ENCODE measurements around the gene CEP63. TPM values are rescaled to one million over a fixed set of nuclear protein-coding genes. Genes with fewer than 3 reads are reported as not detected.

Gene CEP63
- total RNA-seq, 1 donor, result 10.2 TPM

DNA sequence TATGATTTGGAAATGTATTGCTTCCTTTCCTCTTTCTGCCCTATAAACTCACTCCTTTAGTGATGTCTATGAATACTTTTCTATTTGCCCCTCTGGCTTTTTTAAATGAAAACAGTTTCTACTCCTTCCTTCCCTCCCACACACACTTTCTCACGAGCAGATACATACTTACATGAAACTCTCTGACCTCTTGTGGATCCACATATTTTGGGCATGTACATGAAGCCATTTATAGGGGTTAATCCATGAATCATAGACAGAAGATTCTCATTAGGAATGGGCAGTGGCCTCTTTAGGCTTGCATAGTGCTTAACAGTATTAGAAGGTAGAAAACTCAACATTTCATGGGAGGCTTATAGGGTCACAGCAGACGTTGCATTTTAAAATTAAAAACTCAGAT is 24.9 kb upstream of the CEP63 start:
- Histone ChIP-seq H3K9me3 (ENCODE audit: low read depth, low read length) (no peaks in the 10 kb centered on the region), H3K4me1 (ENCODE audit: insufficient read depth, low read length) (no peaks in the 10 kb centered on the region), H3K27me3 (ENCODE audit: insufficient read depth, low read length) (peaks cover 10% of the 10 kb centered on the region), H3K4me3 (ENCODE audit: low read length) (no peak overlapping the region)

DNA sequence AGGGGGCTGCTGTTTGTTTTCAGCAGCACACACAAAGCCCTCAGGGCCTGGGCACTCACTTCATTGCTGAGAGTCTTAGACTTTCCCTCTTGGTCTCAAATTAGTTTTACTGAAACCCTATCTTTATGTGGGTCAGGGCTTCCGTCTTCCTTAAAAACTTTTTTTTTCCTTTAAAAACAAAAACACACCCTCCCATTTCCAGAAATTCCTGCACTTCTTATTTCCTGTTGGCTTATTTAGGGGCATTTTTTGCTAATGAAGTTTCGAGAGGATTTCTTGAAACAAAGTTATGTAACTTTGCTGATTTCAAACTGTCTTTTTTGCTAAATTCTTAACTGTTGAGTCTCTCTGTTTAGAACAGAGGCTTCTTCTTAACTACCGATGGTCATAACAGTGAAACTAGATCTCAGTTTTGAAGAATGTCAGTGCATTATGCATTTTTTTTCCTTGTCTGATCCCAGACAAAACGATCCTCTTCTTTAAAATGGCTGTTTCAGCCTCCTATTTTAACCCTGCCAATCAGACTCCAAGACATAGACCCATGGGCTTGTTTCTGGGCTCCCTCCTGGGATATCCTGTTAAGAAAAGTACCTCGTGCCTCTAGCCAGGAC is 23.4 kb upstream of the CEP63 start:
- Histone ChIP-seq H3K27me3 (ENCODE audit: insufficient read depth, low read length) (peaks cover 9% of the 10 kb centered on the region), H3K4me3 (ENCODE audit: low read length) (no peak overlapping the region), H3K4me1 (ENCODE audit: insufficient read depth, low read length) (no peaks in the 10 kb centered on the region)

DNA sequence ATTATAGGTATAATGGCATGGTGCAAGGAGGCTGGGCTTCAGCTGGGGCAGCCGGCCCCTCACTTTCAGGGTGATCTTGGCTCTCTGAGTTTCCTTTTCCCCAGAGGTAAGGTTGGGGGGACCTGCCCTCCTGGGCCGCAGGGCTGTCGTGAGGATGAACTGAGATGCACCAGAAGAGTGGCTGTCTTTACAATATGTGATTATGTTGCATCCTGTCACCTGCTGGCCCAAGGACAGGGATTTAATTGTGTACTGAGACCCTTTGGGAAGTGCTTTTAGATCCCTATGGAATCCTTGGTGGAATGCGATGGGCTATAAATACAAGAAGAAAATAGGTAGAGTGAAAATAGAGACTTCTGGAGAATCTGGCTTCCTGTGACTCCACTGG is 22.2 kb upstream of the CEP63 start:
- Histone ChIP-seq H3K9me3 (ENCODE audit: low read depth, low read length) (no peaks in the 10 kb centered on the region), H3K4me3 (ENCODE audit: low read length) (no peak overlapping the region), H3K27me3 (ENCODE audit: insufficient read depth, low read length) (peaks cover under 1% of the 10 kb centered on the region), H3K4me1 (ENCODE audit: insufficient read depth, low read length) (no peaks in the 10 kb centered on the region)

More for the DNA sequence above, 23.4 kb upstream of the CEP63 start:
- H3K9me3 ChIP-seq (ENCODE audit: low read depth, low read length), result no peaks in the 10 kb centered on the region

DNA sequence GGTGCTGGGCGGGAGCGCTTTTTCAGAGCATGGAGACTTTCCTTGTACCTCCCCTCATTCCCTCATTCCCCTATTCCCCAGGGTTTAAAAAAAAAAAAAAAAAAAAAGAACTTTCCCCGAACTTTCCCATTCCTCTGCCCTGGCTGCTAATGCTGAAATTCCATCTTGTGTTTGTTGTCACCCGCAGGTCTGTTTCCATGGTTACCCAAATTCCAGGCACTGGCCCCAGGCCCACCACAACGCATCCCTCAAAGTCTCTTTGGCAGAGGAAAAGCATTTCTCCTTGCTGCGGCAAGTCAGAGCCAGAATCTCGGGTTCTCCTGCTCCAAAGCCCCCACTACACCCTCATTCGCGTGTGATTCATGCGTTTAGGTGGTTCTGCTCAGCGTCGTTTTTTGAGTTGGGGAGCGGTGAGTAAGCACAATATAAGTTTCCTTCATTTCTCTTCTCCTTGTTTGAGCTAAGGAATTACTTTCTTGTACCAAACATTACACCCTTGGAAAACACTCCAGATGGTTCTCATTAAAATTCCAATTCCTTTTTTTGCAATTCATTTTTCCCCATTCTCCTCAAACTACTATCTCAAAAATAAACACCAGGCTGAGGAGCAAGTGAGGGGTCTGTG is 21.7 kb upstream of the CEP63 start:
- Histone ChIP-seq H3K4me3 (ENCODE audit: low read length) (no peak overlapping the region), H3K9me3 (ENCODE audit: low read depth, low read length) (no peaks in the 10 kb centered on the region), H3K4me1 (ENCODE audit: insufficient read depth, low read length) (no peaks in the 10 kb centered on the region), H3K27me3 (ENCODE audit: insufficient read depth, low read length) (no peaks in the 10 kb centered on the region)

DNA sequence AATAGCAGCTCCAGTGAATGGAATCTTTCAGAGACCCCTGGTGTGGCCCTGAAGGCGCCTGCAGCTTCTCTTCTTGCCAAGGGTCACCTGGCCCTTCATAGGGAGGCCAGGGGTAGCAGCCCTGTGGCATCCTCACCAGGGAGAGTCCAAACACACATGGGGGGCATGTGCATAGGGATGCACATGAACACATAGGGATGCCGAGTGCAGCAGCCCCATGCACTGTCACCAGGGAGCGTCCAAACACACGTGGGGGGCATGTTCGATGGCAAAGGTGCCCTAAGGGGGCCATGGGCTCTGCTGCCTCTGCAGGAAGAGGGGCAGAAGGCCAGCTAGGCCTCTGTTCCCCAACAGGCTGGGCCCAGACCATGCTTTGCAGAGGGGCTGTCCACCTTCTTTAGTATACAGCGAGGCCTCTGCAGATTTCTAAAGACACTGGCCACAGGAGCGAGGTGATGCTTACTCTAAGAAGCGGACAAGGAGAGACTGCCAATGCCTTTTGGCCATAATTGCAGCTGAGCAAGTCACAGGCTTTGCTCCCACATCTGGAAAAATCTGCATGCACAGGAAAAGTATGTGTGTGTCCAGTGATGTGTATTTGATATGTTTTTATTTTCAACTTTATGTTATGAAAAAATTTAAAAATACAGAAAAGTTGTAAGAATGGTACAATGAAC is 21.0 kb upstream of the CEP63 start:
- H3K4me1 ChIP-seq (ENCODE audit: insufficient read depth, low read length), result no peaks in the 10 kb centered on the region
- no peaks in the 10 kb centered on the region for H3K9me3 ChIP-seq (ENCODE audit: low read depth, low read length)
- no peaks in the 10 kb centered on the region for H3K27me3 ChIP-seq (ENCODE audit: insufficient read depth, low read length)
- H3K4me3 ChIP-seq (ENCODE audit: low read length), result no peak overlapping the region

DNA sequence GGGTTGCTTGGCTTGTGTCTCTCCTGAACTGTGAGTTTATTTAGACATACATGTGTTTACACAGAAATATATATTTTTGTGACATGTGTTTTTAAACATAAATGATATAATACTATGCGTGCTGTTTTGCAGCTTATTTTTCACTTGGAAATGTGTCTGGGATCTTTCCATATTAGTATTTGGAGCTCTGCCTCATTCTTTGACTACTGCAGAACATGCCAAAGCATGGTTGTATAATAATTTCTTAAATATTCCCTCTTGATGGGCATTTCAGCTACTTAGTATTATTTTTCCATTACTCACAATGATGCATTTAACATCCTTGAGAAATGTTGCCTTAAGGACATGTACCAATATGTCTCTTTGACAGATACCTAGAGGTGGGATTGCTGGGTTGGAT is 19.5 kb upstream of the CEP63 start:
- H3K4me1 ChIP-seq (ENCODE audit: insufficient read depth, low read length), result no peaks in the 10 kb centered on the region
- no peaks in the 10 kb centered on the region for H3K9me3 ChIP-seq (ENCODE audit: low read depth, low read length)

DNA sequence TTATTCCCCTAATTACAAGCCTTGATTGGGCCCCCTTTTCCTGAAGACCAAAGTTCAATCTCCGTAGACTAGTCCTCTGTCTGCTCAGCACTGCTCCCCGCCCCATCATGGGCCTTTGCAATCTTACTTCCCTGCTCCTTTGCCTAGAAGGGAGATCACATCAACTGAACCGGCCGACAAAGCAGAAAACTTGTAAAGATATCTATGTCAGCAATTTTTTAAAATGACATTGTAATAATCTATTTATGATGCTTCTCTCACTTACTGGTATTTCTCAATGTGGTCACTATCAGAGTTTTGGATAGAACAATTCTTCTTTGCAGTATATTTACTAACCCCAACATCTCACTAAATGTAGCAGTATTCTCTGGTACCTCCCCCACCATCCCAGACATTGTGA is 17.3 kb upstream of the CEP63 start:
- H3K4me3 ChIP-seq (ENCODE audit: low read length), result no peak overlapping the region
- H3K9me3 ChIP-seq (ENCODE audit: low read depth, low read length), result no peaks in the 10 kb centered on the region
- no peaks in the 10 kb centered on the region for H3K27me3 ChIP-seq (ENCODE audit: insufficient read depth, low read length)
- H3K4me1 ChIP-seq (ENCODE audit: insufficient read depth, low read length), result no peaks in the 10 kb centered on the region

More for the DNA sequence above, 19.5 kb upstream of the CEP63 start:
- no peaks in the 10 kb centered on the region for H3K27me3 ChIP-seq (ENCODE audit: insufficient read depth, low read length)
- no peak overlapping the region for H3K4me3 ChIP-seq (ENCODE audit: low read length)

DNA sequence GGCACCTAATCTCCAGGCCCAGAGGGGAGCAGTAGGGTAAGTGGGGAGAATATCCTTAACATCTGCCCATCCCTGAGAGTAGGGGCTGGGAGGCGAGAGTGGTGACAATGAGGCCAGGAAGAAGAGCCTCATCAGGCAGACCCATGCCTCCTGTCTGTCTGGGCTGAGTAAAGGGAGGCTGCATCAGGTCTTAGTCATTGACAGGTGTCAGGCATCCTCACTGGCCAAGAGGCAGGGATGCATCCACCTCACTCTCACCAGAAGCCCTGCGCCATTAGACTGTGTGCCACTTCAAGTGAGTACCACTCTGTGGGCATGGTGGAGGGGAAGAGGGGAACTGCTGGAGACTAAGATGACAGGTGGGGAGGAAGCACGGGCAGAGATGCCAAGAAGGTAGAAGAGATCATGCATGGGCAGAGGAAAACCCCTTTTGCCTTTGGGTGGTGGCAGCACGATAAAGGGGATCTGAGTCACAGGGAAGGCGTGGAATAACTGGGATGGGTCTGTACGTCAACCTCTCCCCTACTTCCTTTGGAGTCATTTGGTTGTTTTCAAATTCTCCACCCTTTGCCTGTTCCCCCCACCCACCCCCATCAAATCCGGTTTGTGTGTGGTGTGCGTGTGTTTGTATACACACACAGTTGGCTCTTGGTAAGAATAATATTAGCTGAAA is 14.2 kb upstream of the CEP63 start:
- H3K4me3 ChIP-seq (ENCODE audit: low read length), result no peak overlapping the region
- H3K4me1 ChIP-seq (ENCODE audit: insufficient read depth, low read length), result no peaks in the 10 kb centered on the region
- H3K9me3 ChIP-seq (ENCODE audit: low read depth, low read length), result no peaks in the 10 kb centered on the region
- H3K27me3 ChIP-seq (ENCODE audit: insufficient read depth, low read length), result no peaks in the 10 kb centered on the region

DNA sequence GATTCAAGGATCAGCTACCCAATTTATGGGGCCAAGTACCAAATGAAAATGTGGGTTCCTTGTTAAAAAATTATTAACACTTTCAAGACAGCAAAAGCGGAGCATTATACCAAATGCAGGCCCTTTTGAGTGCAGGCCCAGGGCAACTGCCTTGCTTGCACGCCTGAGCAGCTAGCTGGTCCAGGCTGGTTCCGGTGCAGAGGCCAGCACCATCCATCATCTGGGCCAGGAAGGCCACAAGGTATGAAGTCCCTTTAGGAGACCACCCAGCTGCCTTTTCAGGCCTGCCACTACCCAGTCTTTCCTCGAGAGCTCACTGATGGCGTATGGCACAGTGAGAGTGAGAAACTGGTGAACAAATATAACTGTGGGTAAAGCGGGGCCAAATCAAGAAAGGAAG is 13.0 kb upstream of the CEP63 start:
- H3K27me3 ChIP-seq (ENCODE audit: insufficient read depth, low read length), result no peaks in the 10 kb centered on the region
- no peaks in the 10 kb centered on the region for H3K9me3 ChIP-seq (ENCODE audit: low read depth, low read length)
- no peak overlapping the region for H3K4me3 ChIP-seq (ENCODE audit: low read length)
- no peaks in the 10 kb centered on the region for H3K4me1 ChIP-seq (ENCODE audit: insufficient read depth, low read length)

DNA sequence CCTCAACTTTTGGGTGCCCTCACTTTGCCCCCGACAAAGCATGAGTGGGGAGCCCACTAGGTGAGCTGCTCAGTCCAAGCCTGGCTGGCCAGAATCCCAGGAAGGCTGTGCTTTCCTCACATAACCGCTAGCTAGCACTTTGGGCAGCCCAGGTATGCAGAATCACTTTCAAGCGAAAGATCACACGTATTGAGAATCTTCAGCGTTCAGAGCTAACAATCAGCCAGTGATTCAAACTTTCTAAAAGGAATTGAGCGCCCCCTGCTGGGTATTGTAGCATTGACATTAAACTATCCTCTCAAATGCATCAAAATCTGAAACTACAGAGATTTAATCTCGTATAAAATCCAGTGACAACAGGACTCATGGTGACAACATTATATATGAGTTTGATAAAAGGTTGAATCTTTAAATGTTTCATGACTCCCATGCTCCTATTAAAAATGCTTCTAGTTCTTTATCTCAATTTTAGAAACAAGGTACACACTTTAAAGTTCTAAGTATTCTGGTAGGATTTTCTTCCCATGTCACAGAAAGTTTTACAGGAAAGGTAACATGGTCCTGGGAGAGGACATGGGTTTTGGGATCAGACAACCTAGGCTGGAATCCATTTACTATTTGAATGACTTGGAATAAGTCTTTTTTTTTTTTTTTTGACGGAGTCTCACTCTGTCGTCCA is 11.8 kb upstream of the CEP63 start:
- Histone ChIP-seq H3K9me3 (ENCODE audit: low read depth, low read length) (no peaks in the 10 kb centered on the region), H3K27me3 (ENCODE audit: insufficient read depth, low read length) (no peaks in the 10 kb centered on the region)

DNA sequence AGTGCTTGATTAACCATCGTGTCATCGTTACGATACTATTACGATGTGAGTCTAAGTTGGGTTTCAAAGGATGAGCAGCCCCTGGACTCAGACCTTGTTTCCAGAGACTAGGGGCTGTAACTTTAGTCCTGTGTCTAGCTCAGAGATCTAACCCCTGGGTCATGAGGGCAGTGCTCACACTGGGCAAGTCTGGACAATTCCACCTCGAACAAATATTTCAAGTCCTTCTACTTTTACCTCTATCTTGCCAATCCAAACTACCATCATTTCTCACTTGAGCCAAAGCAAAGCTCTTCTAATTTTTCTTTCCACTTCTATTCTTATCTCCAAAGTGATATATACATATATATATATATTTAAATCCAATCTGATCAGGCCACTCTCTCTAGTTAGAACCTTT is 10.9 kb upstream of the CEP63 start:
- Histone ChIP-seq H3K4me1 (ENCODE audit: insufficient read depth, low read length) (no peaks in the 10 kb centered on the region), H3K27me3 (ENCODE audit: insufficient read depth, low read length) (no peaks in the 10 kb centered on the region)

More for the DNA sequence above, 11.8 kb upstream of the CEP63 start:
- no peak overlapping the region for H3K4me3 ChIP-seq (ENCODE audit: low read length)
- no peaks in the 10 kb centered on the region for H3K4me1 ChIP-seq (ENCODE audit: insufficient read depth, low read length)

DNA sequence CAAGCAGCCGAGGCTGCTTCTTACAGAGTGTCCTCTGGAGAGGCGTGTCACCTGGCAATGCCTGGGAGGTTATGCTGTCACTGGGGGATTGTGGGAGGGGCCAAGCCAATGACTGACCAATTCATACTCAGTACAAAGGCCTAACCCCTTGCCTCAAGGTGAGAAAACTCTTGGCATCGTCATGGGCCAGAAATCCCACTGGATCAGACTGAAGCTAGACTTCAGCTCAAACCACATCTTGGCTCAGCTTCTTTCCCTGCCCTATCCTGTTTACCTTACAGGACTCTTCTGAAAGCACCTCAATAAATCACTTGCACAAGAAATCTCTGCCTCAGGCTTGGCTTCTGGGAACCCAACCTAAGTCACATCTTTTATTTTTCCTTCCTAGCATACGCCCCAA is 9.6 kb upstream of the CEP63 start:
- Histone ChIP-seq H3K4me3 (ENCODE audit: low read length) (no peak overlapping the region), H3K4me1 (ENCODE audit: insufficient read depth, low read length) (no peaks in the 10 kb centered on the region), H3K9me3 (ENCODE audit: low read depth, low read length) (no peaks in the 10 kb centered on the region)

More for the DNA sequence above, 10.9 kb upstream of the CEP63 start:
- Histone ChIP-seq H3K4me3 (ENCODE audit: low read length) (no peak overlapping the region), H3K9me3 (ENCODE audit: low read depth, low read length) (no peaks in the 10 kb centered on the region)

DNA sequence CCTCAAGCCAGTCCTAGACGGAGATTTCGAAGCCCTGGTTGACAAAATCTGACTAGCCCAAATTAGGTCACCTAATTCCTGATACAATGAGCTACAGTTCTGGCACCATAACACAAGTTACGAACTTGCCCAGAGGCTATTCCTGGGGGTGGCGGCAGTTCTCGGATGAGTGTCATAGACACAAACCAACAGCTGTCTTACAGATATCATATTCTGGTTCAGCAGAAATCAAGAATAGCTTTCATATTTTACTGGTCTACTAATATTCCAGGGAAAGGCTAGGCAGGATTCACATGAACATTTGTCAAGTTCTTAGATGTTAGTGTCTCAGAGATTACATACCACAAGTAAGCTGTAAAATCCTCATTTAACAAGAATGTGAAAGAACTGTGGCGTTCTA is 8.9 kb upstream of the CEP63 start:
- no peak overlapping the region for H3K4me3 ChIP-seq (ENCODE audit: low read length)
- no peaks in the 10 kb centered on the region for H3K27me3 ChIP-seq (ENCODE audit: insufficient read depth, low read length)
- H3K9me3 ChIP-seq (ENCODE audit: low read depth, low read length), result no peaks in the 10 kb centered on the region
- H3K4me1 ChIP-seq (ENCODE audit: insufficient read depth, low read length), result no peaks in the 10 kb centered on the region

More for the DNA sequence above, 9.6 kb upstream of the CEP63 start:
- no peaks in the 10 kb centered on the region for H3K27me3 ChIP-seq (ENCODE audit: insufficient read depth, low read length)

DNA sequence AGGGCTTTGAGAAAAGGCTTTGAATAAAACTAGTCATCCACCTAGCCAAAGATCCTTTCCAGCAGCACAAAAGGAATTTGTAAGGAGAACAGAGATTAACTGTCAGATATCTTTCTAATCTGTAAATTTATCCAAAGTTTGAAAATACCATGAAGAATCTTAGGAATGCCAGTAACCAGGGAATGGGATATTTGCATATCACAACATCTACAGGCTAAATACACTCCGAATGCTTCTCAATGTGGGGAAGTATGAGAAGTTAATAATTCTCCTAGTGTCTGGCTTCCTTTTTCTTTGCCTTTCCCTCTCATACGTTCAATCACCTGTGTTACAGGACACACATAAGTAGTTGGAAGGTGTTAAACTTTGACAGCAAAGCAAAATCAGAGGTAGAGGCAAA is 7.9 kb upstream of the CEP63 start:
- no peaks in the 10 kb centered on the region for H3K27me3 ChIP-seq (ENCODE audit: insufficient read depth, low read length)
- H3K4me1 ChIP-seq (ENCODE audit: insufficient read depth, low read length), result peaks cover 7% of the 10 kb centered on the region
- H3K4me3 ChIP-seq (ENCODE audit: low read length), result no peak overlapping the region
- no peaks in the 10 kb centered on the region for H3K9me3 ChIP-seq (ENCODE audit: low read depth, low read length)

DNA sequence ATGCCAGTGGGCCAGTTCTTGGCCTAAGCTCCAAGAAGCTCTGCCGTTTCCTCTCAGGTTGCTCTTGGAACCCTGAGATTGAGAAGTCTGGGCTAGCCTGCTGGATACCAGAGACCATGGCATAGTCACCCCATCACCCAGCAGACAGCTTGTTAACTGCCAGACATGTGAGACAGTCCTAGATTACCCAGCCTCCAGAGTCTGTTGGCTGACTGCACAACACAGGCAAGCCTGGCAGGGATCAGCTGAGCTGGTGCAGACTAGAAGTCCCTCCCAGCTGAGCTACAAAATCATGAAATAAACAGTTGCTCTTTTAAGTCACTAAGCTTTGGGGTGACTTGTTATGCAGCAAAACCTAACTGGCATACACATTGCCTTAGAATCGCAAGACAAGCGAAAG is 5.3 kb upstream of the CEP63 start:
- Histone ChIP-seq H3K27me3 (ENCODE audit: insufficient read depth, low read length) (no peaks in the 10 kb centered on the region), H3K4me1 (ENCODE audit: insufficient read depth, low read length) (peaks cover 27% of the 10 kb centered on the region), H3K9me3 (ENCODE audit: low read depth, low read length) (no peaks in the 10 kb centered on the region), H3K4me3 (ENCODE audit: low read length) (no peak overlapping the region)
